ENCODE data around the gene ADAM33. TPM values are rescaled to one million over a fixed set of nuclear protein-coding genes. Genes with fewer than 3 reads are reported as not detected.

Gene ADAM33, protein sequence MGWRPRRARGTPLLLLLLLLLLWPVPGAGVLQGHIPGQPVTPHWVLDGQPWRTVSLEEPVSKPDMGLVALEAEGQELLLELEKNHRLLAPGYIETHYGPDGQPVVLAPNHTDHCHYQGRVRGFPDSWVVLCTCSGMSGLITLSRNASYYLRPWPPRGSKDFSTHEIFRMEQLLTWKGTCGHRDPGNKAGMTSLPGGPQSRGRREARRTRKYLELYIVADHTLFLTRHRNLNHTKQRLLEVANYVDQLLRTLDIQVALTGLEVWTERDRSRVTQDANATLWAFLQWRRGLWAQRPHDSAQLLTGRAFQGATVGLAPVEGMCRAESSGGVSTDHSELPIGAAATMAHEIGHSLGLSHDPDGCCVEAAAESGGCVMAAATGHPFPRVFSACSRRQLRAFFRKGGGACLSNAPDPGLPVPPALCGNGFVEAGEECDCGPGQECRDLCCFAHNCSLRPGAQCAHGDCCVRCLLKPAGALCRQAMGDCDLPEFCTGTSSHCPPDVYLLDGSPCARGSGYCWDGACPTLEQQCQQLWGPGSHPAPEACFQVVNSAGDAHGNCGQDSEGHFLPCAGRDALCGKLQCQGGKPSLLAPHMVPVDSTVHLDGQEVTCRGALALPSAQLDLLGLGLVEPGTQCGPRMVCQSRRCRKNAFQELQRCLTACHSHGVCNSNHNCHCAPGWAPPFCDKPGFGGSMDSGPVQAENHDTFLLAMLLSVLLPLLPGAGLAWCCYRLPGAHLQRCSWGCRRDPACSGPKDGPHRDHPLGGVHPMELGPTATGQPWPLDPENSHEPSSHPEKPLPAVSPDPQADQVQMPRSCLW
- total RNA-seq (2022; extraction: Qiagen RNA extraction; ENCODE audit: low read depth) = 0.05 to 0.13 TPM (median 0.07 TPM) in 3 of 5 replicates, not detected in the others

DNA sequence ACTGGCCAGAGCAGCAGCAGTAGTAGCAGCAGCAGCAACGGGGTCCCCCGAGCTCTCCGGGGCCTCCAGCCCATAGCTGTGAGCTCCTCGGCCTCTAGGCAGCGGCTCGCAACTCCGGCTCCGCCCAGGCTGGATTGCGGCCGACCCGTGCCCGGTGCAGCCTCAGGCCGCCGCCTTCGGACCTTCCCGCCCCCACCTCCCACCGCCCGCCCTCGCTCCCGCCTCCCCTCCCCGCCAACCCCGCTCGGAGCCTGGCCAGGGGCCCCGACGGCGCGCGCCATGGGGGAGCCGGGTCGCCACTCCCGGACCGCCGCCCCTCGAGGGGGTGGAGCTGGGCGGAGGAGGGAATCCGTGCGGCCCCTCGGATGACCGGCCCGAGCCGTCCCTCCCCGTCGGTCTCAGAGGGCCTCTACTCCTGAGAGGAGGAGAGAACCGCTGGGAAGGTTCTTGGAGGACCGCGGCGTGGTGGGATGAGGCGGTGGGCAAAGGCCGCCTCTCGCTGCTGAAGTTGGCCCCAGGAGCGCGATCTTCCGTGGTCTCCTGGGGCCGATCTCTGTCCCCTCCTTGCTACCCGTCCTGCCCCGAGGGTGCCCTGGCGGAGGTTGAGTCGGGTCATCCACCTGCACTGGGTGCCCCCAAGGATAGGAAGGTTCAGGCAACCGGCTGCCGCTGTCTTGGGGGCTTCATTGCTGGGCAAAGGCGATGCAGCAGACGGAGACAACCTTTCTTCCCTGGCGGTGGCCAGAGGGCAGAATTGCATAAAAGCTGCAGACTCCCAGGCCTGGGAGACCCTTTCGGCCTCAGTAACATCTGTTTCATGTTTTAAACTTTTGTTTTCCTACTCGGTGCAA lies at the start of gene ADAM33:
TSS of gene ADAM33 (minus strand) at position 80 of the 851 bp plus-strand sequence. CDS start at position 74, 6 bp downstream.

DNA sequence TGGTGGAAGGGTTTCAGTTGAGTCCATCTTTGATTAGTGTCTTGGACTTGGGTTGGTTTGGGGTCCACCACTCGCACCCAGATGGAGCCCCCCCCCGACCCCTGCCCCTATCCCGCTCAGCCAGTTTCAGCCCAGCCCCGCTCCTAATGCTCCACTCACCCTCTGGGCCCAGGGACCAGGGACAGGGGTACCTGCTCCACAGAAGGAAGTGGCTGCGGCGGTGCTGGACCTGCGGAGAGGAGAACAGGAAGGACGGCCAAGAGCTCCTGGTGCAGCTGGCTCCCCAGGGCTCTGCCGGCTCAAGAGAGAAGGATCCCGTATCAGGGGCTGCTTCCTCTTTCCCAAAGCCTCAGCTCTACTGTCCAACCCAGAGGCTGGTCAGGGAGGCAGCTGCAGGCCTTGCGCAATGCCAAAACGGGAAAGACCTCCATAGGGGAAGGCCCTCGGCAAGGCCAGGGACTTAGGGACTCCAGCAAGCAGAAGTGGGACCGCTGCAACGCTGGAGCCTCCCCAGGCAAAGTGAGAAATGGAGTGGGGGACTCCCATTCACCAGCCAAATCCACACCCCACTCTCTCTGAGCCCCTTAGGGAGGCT lies 30.6 kb upstream of the ADAM33 start, which contains the start of gene SIGLEC1:
TSS of gene SIGLEC1 (minus strand) at position 322 of the 595 bp plus-strand sequence. CDS start 5,472 bp downstream, outside the sequence.

GRCh38 chr20:3663031-3663701 lies 18.6 kb downstream of the ADAM33 start, which contains the start of gene GFRA4:
Gene GFRA4, minus strand, starts transcription at chr20:3663399. Its CDS starts 0 bp downstream, at chr20:3663399.

Other genes with a start within 250 kb of the ADAM33 start
- 19.6 to 27.9 TPM (median 25.9 TPM) in 5 replicates for gene ATRN, start 211.0 kb downstream of the ADAM33 start, total RNA-seq (2022; extraction: Qiagen RNA extraction; ENCODE audit: low read depth)
- not detected in 5 replicates for gene GFRA4, start 18.6 kb downstream of the ADAM33 start, total RNA-seq (2022; extraction: Qiagen RNA extraction; ENCODE audit: low read depth)
- 0.02 to 0.03 TPM in 2 of 5 replicates, not detected in the others for gene SIGLEC1, start 30.6 kb upstream of the ADAM33 start, total RNA-seq (2022; extraction: Qiagen RNA extraction; ENCODE audit: low read depth)
- 0.29 to 0.65 TPM (median 0.44 TPM) in 5 replicates for gene HSPA12B, start 50.7 kb upstream of the ADAM33 start, total RNA-seq (2022; extraction: Qiagen RNA extraction; ENCODE audit: low read depth)
- 104 to 160 TPM (median 155 TPM) in 5 replicates for gene ADISSP, start 85.7 kb upstream of the ADAM33 start, total RNA-seq (2022; extraction: Qiagen RNA extraction; ENCODE audit: low read depth)
- 1.4 to 2.7 TPM (median 2.0 TPM) in 5 replicates for gene SPEF1, start 99.4 kb upstream of the ADAM33 start, total RNA-seq (2022; extraction: Qiagen RNA extraction; ENCODE audit: low read depth)
- 101 to 135 TPM (median 128 TPM) in 5 replicates for gene CENPB, start 104.7 kb upstream of the ADAM33 start, total RNA-seq (2022; extraction: Qiagen RNA extraction; ENCODE audit: low read depth)
- gene CDC25B, start 114.3 kb upstream of the ADAM33 start, total RNA-seq (2022; extraction: Qiagen RNA extraction; ENCODE audit: low read depth) = 212 to 267 TPM (median 253 TPM) in 5 replicates
- 13.9 to 18.4 TPM (median 16.8 TPM) in 5 replicates for gene AP5S1, start 138.5 kb upstream of the ADAM33 start, total RNA-seq (2022; extraction: Qiagen RNA extraction; ENCODE audit: low read depth)
- gene MAVS, start 164.8 kb upstream of the ADAM33 start, total RNA-seq (2022; extraction: Qiagen RNA extraction; ENCODE audit: low read depth) = 17.4 to 24.6 TPM (median 23.0 TPM) in 5 replicates
- 48.5 to 59.2 TPM (median 54.8 TPM) in 5 replicates for gene PANK2, start 207.4 kb upstream of the ADAM33 start, total RNA-seq (2022; extraction: Qiagen RNA extraction; ENCODE audit: low read depth)

All from A549 treated with GW870086 at 1 μM for 4 hours (cell line).